ENCODE results near the gene ATP9A.

DNA sequence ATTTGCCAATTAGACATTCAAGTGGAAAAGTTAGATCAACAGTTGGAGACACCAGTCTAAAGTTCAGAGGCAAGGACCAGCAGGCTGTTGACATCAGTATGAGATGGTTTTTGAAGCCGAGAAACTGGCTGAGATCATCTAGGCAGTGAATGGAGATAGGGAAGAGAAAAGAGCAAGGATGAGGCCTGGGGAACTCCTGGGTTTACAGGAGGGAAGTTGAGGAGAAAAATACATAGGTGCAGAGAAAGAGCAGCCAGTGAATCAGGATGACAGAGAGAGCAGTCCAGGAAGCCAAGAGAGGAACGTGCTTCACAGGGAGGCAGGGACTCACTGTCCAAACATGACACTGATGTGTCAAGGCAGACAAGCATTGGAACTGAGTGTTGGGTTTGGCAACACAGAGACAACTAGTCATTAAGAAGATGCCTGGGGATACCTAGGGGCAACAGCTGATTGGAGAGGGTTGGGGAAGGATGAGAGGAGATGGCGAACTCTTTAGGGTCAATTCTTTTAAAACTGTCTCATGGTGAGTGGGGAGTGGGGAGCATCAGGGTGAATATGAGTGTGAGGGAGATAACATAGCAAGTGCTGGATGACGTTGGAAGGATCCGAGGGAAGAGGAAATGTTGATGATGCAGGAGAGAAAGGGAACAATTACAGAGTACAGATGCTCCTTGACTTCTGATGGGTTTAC lies 47.3 kb upstream of the ATP9A start:
- TF ChIP-seq, protein P1, sequence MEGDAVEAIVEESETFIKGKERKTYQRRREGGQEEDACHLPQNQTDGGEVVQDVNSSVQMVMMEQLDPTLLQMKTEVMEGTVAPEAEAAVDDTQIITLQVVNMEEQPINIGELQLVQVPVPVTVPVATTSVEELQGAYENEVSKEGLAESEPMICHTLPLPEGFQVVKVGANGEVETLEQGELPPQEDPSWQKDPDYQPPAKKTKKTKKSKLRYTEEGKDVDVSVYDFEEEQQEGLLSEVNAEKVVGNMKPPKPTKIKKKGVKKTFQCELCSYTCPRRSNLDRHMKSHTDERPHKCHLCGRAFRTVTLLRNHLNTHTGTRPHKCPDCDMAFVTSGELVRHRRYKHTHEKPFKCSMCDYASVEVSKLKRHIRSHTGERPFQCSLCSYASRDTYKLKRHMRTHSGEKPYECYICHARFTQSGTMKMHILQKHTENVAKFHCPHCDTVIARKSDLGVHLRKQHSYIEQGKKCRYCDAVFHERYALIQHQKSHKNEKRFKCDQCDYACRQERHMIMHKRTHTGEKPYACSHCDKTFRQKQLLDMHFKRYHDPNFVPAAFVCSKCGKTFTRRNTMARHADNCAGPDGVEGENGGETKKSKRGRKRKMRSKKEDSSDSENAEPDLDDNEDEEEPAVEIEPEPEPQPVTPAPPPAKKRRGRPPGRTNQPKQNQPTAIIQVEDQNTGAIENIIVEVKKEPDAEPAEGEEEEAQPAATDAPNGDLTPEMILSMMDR (conservative IDR thresholded peaks at IDR 0.05 in 1 of 2, IDR thresholded peaks at IDR 0.05 in 1 of 2; ENCODE audit: low read depth in 1 of 2, low read length in 2 of 2): no peak
- no peak for TF ChIP-seq EZH2 (IDR thresholded peaks at IDR 0.05; ENCODE audit: low read length, missing control alignments)
